Measurements from ENCODE around the gene HDGF. TPM values are rescaled to one million over a fixed set of nuclear protein-coding genes. Genes with fewer than 3 reads are reported as not detected.

The HDGF gene
- total and polyA plus RNA-seq, 9 of the 15 experiments (the other 6 are each of a cell fraction or from before 2014, with no cell fraction given), result 38.8 to 601 (median 400) TPM

GRCh38 chr1:156740741-156741480 is 10.6 kb downstream of the HDGF start, which contains the start of gene MRPL24 (continued):
- TF ChIP-seq CBX5 (IDR thresholded peaks at IDR 0.05; ENCODE audit: borderline replicate concordance, low read depth) (no peak), KHSRP (IDR thresholded peaks at IDR 0.05) (no peak), NUFIP1 (IDR thresholded peaks at IDR 0.05; ENCODE audit: partially characterized antibody) (no peak), RFX1 (IDR thresholded peaks at IDR 0.05) (no peak), ZBTB34 (CRISPR knock-in tag; IDR thresholded peaks at IDR 0.05) (no peak), NFATC3 (IDR thresholded peaks at IDR 0.05) (no peak), CREB3L1 (IDR thresholded peaks at IDR 0.05; ENCODE audit: borderline replicate concordance, low read depth) (peak; percentile 97), ZC3H11A (IDR thresholded peaks at IDR 0.05; ENCODE audit: low read depth, low read length) (peak; percentile 64; the same call in 1 of the 2 replicates), ZFPM2 (CRISPR knock-in tag; IDR thresholded peaks at IDR 0.05) (no peak), DDX20 (tag; IDR thresholded peaks at IDR 0.05; ENCODE audit: low read depth) (no peak), ARHGAP35 (IDR thresholded peaks at IDR 0.05; ENCODE audit: partially characterized antibody) (no peak), PRPF4 (IDR thresholded peaks at IDR 0.05; ENCODE audit: insufficient read depth, low read depth, low read length, poor library complexity, severe bottlenecking) (no peak), COPS2 (conservative IDR thresholded peaks at IDR 0.05) (no peak), ATF4 (CRISPR knock-in tag; IDR thresholded peaks at IDR 0.05) (peak; percentile 58; the same call in 1 of the 2 replicates), ATF2 (CRISPR knock-in tag; IDR thresholded peaks at IDR 0.05) (no peak), VEZF1 (CRISPR knock-in tag; IDR thresholded peaks at IDR 0.05) (peak; percentile 94), SAFB2 (IDR thresholded peaks at IDR 0.05; ENCODE audit: borderline replicate concordance, low read depth, low read length, severe bottlenecking) (no peak), PURB (CRISPR knock-in tag; IDR thresholded peaks at IDR 0.05; ENCODE audit: low read depth) (no peak), TAF7 (tag; IDR thresholded peaks at IDR 0.05) (no peak), PKNOX1 (IDR thresholded peaks at IDR 0.05) (peak; percentile 68; the same call in 1 of the 2 replicates), ZNF644 (tag; IDR thresholded peaks at IDR 0.05; ENCODE audit: low read depth) (peak; percentile 89)

Measured in K562 (cell line).